GM21737 (cell line): ENCODE measurements around the gene BTG1.
"Not testable (repeated sequence)": the region's sequence is repeated elsewhere in the genome, so short reads cannot be mapped to it uniquely, and the experiment has no call there.

Experiments used
- ATAC-seq: cut with Tn5 transposase; IDR thresholded peaks from one replicate; pipeline ENCODE4 v1.9.1; 2021; ENCODE audit warnings: mild to moderate bottlenecking, moderate library complexity; ENCODE audit not compliant: unreplicated experiment

BTG1 gene

DNA sequence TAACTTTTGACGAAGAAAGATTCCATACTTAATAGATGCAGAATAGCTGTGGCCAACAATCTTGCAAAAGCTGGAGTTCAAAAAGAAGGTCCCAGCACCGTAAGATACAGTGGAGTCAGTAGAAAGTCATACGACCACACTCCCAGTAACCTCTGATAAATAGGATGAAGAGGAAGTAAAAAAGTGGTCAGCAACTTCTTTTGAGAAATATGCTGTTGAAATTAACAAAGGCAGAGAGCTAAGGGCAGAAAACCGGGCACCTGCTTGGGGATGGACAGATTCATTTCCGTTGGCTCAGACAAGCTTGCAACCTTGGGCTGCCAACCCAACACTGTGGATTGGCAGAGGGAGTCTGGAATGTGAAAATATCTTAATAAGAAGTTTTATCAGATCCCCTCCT lies 40.0 kb downstream of the BTG1 start:
- ATAC-seq, result no peak

DNA sequence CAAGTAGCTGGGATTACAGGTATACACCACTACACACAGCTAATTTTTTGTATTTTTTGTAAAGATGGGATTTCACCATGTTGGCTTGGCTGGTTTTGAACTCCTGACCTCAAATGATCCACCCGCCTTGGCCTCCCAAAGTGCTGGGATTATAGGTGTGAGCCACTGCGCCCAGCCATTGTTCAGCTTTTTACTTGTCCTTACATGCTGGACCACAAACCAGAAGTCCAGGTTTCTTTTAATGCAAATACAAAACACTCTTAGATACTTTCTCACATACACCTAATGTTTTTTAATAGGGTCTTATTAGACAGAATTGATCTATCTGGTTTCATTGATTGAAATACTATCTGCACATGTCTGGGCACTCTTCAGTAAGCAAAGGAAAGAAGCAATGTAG lies 40.5 kb downstream of the BTG1 start:
- ATAC-seq, result no peak

DNA sequence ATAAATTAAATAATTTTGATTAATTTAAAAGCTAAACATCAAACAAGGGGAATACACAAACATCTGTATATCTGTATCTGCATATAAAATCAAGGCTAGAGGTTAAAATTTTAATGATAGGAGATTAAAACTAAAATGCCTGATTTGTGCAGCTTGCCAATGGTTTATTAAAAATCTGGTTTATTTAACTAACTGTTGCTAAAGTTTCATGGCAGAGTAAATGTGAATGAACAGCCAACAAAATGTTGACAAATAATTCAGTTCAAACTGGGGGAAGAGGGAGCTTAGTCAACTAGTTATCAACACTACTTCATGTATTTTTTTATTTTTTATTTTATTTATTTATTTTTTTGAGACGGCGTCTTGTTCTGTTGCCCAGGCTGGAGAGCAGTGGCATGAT lies 43.0 kb downstream of the BTG1 start:
- ATAC-seq, result no peak

DNA sequence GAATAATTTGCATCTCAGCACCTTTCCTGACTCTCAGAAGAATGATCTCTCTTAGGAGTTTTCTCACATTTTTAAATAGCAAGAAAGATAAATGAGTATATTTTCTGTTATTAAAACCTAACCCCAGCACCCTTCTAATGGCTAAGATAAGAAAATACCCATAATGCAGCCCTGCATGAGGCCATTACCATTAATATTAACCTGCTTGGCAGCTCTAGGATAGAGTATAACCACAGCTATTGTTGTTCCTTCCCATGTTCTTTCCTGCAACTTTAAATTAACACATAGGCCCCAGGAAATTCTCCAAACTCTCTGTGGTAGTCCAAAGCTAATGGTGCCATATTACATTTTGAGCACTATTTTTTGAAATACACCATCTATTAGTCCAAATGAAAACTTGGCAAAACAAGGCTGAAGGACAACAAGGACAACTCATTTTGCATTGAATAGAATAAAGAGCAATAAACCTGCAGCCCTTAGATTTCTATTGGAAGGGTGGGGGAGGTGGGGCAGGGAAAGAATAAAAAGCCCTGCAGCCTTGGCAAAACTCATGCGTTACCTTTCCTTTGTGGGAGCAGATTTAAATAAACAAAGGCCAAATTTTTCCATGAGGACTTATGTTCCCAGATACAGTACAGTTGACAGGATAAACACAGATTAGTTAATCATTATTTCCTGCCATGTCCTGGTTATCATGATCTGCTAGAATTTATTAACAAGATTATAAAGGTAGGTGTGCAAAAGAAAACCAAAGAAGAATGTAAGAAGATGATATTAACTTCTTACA lies 46.9 kb downstream of the BTG1 start:
- no peak for ATAC-seq

DNA sequence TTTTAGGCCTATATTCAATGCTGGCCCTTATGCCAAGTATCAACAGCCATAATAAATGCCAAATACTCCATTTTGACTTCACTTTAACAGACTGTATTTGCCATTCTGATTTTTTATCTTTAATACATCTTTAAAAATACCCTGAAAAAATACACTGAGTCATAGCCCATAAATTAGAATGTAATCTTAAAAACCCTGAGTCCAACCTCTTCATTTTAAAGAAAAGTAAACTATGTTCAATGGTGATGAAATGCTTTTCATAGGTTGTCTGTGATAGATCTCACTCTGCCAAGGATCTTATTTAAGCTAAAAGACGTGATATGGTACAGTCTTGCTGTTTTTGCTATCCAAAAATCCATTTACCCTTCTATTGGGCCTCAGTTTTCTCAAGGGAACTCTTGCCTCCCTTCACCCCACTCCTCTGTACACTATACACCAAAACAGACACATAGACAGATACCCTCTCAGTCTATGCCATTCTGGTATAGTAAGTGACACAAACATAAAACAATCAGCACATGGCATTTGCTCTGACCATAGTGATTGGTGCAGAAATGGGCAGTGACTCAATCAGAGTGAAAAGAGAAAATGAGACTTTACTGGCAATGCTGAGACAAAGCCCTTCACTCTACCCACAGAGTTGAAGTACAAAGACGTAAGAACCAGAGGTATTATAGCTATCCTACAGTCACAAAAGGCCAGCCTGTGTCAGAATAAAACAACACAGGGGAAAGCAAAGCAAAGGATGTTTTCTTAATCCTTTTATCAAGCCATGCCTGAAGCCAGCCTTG lies 49.1 kb downstream of the BTG1 start:
- no peak for ATAC-seq

- no peak for ATAC-seq
These were observed 50.9 kb downstream of the BTG1 start for GRCh38 chr12:92094751-92095161.

DNA sequence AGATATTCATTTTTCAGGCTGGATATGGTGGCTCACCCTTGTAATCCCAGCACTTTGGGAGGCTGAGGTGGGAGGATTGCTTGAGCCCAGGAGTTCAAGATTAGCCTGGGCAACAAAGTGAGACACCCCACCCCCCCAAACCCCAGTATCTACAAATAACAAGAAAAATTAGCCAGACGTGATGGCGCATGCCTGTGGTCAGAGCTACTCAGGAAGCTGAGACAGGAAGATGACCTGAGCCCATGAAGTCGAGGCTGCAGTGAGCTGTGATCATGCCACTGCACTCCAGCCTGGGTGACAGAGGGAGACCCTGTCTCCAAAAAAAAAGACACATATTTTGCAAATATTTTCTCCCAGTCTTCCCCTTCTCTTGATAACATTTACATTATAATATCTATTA lies 51.3 kb downstream of the BTG1 start:
- not testable (repeated sequence) for ATAC-seq
